ENCODE data around the gene CEACAM18.

DNA sequence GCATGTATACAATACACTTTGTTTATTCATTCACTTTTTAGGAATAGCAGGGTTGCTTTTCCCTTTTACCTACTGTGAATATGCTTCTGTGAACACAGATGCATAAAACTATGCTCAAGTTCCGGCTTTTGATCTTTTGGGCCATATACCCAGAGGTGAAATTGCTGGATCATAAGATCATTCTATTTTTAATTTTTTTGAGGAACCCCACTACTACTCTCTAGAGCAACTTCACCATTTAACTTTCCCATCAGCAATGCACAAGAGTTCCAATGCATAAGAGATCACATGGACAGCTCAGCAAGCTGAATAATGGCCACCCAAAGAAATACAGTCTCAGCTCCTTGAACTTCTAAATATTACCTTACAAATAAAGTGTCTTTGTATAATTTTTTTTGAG is 43.9 kb upstream of the CEACAM18 start:
- TF ChIP-seq, protein P1, sequence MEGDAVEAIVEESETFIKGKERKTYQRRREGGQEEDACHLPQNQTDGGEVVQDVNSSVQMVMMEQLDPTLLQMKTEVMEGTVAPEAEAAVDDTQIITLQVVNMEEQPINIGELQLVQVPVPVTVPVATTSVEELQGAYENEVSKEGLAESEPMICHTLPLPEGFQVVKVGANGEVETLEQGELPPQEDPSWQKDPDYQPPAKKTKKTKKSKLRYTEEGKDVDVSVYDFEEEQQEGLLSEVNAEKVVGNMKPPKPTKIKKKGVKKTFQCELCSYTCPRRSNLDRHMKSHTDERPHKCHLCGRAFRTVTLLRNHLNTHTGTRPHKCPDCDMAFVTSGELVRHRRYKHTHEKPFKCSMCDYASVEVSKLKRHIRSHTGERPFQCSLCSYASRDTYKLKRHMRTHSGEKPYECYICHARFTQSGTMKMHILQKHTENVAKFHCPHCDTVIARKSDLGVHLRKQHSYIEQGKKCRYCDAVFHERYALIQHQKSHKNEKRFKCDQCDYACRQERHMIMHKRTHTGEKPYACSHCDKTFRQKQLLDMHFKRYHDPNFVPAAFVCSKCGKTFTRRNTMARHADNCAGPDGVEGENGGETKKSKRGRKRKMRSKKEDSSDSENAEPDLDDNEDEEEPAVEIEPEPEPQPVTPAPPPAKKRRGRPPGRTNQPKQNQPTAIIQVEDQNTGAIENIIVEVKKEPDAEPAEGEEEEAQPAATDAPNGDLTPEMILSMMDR (IDR thresholded peaks at IDR 0.05): no peak
- TF ChIP-seq ZFX (IDR thresholded peaks at IDR 0.05; ENCODE audit: borderline replicate concordance): no peak

Measured in 22Rv1 (cell line).